ENCODE measurements around the gene PAK1IP1.
"Not testable (repeated sequence)": the region's sequence is repeated elsewhere in the genome, so short reads cannot be mapped to it uniquely, and the experiment has no call there.

PAK1IP1 gene, protein sequence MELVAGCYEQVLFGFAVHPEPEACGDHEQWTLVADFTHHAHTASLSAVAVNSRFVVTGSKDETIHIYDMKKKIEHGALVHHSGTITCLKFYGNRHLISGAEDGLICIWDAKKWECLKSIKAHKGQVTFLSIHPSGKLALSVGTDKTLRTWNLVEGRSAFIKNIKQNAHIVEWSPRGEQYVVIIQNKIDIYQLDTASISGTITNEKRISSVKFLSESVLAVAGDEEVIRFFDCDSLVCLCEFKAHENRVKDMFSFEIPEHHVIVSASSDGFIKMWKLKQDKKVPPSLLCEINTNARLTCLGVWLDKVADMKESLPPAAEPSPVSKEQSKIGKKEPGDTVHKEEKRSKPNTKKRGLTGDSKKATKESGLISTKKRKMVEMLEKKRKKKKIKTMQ

DNA sequence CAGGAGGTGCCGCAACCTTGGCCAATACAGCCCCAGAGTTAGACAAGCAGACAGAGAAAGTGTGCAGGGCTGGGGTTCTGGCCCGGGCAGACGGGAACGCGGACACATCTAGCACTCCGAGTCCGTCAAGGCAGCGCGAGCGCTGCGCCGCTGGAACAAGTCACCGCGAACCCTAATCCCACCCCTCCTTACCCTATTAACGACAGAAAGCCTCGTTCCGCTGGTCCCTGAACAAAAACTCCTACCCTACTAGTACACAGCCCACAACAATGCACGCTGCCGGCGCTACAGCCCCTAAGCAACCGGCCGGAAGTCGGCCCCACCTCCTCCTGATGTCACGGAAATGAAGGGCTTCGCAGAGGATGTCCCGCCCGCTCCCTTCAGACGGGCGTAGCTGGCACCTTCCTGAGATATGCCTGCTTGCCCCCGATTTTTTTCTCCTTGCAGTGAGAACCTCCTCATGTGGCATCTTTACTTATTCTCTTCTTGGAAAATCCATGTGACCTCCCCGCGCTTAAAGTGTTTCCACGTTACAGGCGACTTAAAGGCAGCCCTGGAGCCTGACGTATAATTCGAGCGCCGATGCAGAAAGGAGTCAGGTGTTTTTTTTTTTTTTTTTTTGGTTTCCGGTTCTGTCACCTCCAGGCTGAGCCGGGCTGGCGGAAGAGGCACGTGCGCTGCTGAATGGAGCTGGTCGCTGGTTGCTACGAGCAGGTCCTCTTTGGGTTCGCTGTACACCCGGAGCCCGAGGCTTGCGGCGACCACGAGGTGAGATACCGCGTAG lies at the start of gene PAK1IP1, which contains the start of gene C6orf52:
Gene PAK1IP1, plus strand, starts transcription at position 671 of the 784 bp plus-strand sequence. Its CDS starts 14 bp downstream, at position 685.
Gene C6orf52, minus strand, starts transcription at position 315 of the 784 bp plus-strand sequence. CDS start 7,066 bp downstream, outside the sequence.
- DNase-seq (ENCODE audit: low read depth, low spot score): peak; percentile 72

DNA sequence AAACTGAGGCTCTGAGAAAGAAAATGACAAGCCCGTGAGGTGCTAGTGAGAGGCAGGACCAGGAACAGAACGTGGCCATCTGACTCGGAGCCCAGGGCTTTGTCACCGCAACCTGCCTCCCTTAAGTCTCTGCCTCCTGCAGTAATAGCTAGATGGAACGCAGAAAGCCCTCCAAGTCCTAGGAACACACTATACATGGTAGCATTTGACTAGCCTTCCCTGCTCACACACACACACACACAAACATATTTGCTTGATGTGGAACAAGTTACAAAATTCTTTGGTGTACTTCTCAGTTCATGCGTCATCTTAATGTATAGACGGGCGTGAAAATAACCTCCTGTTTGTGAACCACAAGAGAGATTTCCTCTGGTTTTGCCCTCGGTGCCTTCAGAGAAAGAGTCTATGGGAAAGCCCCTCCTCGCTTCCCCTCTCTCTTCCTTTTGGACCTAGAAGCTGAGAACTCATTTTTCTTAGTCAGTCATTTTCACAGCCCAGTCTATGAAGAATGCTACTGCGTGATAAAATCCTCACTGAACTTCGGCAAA lies 39.2 kb upstream of the PAK1IP1 start:
- no peak for DNase-seq (ENCODE audit: low read depth, low spot score)

GRCh38 chr6:10658910-10659698 lies 35.7 kb upstream of the PAK1IP1 start:
- DNase-seq (ENCODE audit: low read depth, low spot score): no peak

- DNase-seq (ENCODE audit: low read depth, low spot score): no peak
These were observed 34.9 kb upstream of the PAK1IP1 start for GRCh38 chr6:10659699-10660348.

GRCh38 chr6:10660431-10661191 lies 34.2 kb upstream of the PAK1IP1 start:
- DNase-seq (ENCODE audit: low read depth, low spot score): not testable (repeated sequence)

DNA sequence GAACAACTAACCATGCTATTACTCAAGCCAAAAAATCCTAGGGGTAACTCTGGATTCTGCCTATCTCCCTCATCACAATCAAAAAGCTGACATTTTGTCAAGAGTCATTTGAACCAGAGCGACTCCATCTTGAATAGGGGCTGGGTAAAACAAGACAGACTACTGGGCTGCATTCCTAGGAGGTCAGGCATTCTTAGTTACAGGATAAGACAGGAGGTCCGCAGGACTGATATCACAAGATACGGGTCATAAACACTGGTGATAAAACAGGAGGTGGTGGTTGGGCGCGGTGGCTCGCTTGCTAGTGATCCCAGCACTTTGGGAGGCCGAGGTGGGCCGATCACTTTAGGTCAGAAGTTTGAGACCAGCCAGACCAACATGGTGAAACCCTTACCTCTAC lies 32.6 kb upstream of the PAK1IP1 start:
- no peak for DNase-seq (ENCODE audit: low read depth, low spot score)

GRCh38 chr6:10662742-10663141 lies 32.0 kb upstream of the PAK1IP1 start:
- no peak for DNase-seq (ENCODE audit: low read depth, low spot score)

- not testable (repeated sequence) for DNase-seq (ENCODE audit: low read depth, low spot score)
These were observed 29.2 kb upstream of the PAK1IP1 start for GRCh38 chr6:10665595-10665994.

DNA sequence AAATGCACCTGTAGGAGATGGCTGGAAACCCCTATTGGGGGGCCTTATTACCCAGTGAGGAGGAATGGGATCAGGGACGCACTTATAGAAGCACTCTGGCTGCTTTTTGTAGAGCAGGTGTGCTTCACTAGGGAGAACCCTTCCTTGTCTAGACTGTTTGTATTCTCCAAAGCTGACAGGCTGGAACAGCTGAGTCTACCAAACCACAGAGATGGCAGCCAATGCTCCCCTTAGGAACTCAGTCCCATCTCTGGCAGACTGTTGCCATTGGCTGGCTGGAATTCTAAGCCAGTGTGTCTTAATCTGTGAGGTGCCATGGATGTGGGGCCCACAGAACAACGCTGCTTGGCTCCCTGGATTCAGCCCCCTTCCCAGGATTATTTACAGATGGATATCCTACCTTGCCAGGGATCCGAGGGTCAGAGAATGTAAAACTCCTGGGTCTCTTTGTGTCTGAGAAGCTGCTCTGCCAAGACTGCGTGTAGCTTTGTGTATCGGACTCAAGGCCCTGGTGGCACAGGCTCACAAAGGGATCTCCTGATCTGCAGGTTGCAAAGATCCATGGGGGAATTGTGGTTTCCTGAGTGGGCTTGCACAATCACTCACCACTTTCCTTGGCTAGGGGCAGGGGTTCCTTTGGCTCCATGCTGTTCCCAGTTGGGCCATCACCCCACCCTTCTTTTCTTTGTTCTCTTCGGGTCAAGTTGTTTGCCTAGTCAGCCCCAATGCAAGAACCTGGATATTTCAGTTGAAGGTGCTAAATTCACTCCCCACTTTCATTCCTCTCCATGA lies 26.4 kb upstream of the PAK1IP1 start:
- no peak for DNase-seq (ENCODE audit: low read depth, low spot score)

GRCh38 chr6:10676403-10676802 lies 18.4 kb upstream of the PAK1IP1 start:
- DNase-seq (ENCODE audit: low read depth, low spot score): no peak

GRCh38 chr6:10678456-10678855 lies 16.3 kb upstream of the PAK1IP1 start:
- no peak for DNase-seq (ENCODE audit: low read depth, low spot score)

DNA sequence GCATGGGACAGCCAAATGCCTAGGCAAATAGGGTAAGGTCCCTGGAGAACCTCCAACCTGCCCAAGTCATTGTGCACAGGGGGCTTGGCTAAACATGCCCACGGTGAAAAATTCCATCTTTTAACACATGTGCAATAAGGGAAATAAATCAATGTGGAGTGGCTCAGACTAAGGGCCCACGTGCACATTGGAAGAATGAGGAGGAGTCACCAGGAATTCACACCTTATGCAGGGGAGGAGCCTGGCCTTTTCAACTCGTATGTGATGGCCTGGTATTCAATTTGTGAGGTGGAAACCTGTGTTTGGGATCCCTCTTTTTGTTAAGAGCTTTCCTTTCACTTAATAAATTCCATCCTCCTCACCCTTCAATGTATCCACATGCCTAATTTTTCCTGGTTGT lies 13.0 kb upstream of the PAK1IP1 start:
- no peak for DNase-seq (ENCODE audit: low read depth, low spot score)

GRCh38 chr6:10682355-10682988 lies 12.3 kb upstream of the PAK1IP1 start:
- no peak for DNase-seq (ENCODE audit: low read depth, low spot score)

DNA sequence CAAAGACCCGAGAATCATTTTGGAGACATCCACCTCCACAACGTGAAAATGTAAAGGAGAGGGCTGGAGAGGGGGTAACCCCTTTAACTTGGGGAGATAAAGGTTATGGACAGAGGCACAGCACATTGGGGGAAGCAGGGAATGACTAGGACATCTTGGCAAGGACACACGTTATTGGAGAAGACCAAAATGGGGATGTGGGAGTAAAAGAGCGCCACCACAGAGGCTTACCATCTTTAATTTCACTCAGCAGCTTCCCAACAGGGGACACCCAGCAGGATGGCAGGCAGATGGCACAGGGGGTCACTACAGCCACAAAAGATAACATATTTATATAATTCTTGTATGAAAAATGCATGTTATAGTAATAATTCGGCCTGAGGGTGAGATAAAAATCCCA lies 10.2 kb upstream of the PAK1IP1 start:
- no peak for DNase-seq (ENCODE audit: low read depth, low spot score)

DNA sequence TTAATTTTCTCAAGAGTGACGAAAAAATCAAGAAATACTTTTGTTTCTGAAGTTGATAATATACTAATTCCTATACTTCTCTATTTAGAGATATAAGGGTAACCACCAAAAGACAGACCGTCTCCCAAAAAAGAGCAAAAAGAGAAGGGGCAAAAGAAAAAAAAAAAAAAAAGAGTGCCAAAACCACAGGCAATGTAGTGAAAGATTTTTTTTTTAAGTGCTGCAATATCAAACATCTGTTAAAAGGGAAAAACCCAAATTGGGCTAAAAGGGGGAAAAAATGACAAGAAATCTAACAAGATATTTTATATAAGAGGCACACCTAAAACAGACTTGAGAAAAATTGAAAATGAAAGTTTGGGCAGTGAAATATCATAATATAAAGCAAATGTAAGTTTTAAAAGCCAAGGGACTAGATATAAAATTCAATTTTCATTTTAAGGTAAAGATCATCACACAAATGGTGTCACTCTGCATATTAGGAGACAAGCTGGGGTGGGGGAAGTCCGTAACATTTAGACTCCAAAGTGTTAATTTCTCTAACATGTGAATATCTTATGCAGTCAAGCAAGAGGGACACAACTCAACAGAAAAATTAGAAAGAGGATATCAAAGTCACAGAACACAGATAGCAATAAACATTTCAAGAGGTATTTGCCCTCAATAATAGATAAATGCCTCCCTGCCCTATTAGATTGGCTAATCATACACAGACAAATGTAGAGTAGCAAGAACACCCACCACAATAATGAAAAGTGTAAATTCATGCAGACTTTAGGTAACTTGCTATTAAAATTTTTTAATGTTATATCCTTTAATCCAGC lies 9.5 kb upstream of the PAK1IP1 start:
- no peak for DNase-seq (ENCODE audit: low read depth, low spot score)

DNA sequence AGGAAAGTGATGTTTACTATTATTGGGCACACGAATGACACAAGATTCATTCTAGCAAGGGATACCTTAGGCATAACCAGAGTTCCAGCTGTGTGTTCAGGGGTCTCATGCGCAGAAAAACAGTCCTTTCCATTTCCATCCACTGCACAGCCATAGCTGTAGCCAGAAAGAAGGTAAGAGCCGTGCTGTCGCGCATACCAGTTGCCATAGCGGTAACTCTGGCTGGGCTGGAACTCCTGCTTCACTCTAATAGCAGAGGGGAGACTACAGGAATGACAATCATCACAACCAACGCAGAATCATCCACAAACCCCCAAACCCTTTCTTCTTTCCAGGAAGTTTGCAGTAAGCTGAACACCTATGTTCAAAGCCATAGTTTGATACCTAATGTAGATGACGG lies 7.9 kb upstream of the PAK1IP1 start:
- no peak for DNase-seq (ENCODE audit: low read depth, low spot score)

DNA sequence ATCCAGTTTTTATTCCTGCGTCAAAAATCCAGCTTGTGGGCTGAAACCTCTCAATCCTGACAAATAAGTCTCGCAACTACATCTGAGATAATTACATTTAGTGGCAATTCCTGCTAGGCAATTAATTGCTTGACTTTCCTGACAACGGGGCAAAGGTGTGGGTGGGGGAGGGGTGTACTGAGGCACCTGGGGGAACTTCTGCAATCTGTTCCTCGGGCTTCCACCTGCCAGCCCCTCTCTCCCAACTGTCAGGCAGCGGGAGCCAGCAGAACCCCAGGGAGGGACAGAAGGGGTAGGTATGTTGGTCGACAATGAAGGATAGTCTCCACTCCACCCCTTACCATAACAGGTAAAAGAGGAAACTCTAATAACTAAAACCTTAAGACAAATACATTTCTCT lies 7.2 kb upstream of the PAK1IP1 start:
- no peak for DNase-seq (ENCODE audit: low read depth, low spot score)

Data from iPS DF 19.7 (cell line).